Measurements from ENCODE around the gene SUGP1. TPM values are rescaled to one million over a fixed set of nuclear protein-coding genes. Genes with fewer than 3 reads are reported as not detected.

SUGP1 gene
- total and polyA plus RNA-seq, 2 of the 13 experiments (the other 11 are each of a cell fraction or from before 2014, with no cell fraction given) = 21.6 to 25.9 TPM

- TF ChIP-seq DBP (CRISPR knock-in tag; IDR thresholded peaks at IDR 0.05; ENCODE audit: not compliant biosample characterization) (no peak), RFX1 (IDR thresholded peaks at IDR 0.05) (no peak), ELF3 (CRISPR knock-in tag; IDR thresholded peaks at IDR 0.05) (peak; percentile 87), ZNF609 (CRISPR knock-in tag; IDR thresholded peaks at IDR 0.05; ENCODE audit: borderline replicate concordance) (no peak; the same call in 1 of the 2 replicates), ZNF605 (CRISPR knock-in tag; IDR thresholded peaks at IDR 0.05) (peak; percentile 64; the same call in 1 of the 2 replicates), HDAC6 (IDR thresholded peaks at IDR 0.05; ENCODE audit: low read depth, low read length) (no peak), ZNF337 (CRISPR knock-in tag; IDR thresholded peaks at IDR 0.05; ENCODE audit: borderline replicate concordance, low read depth) (0 out of 2 replicates have a peak, but pooled peaks have one; percentile 33), KDM5A (IDR thresholded peaks at IDR 0.05; ENCODE audit: borderline replicate concordance, low read length) (no peak), SYNCRIP (IDR thresholded peaks at IDR 0.05; ENCODE audit: insufficient read depth, low read depth, low read length) (no peak), ZKSCAN8 (CRISPR knock-in tag; IDR thresholded peaks at IDR 0.05; ENCODE audit: borderline replicate concordance) (no peak; the same call in 1 of the 2 replicates), ZNF547 (CRISPR knock-in tag; IDR thresholded peaks at IDR 0.05) (peak; percentile 55; the same call in 1 of the 2 replicates), EZH2 (conservative IDR thresholded peaks at IDR 0.05; ENCODE audit: low read depth, low read length) (no peak), U2AF1 (optimal IDR thresholded peaks at IDR 0.05; ENCODE audit: low read depth, low read length) (peak; percentile 60), GPN1 (CRISPR knock-in tag; IDR thresholded peaks at IDR 0.05; ENCODE audit: borderline replicate concordance) (no peak), ELK4 (CRISPR knock-in tag; IDR thresholded peaks at IDR 0.05; ENCODE audit: borderline replicate concordance) (no peak), HMG20B (CRISPR knock-in tag; conservative IDR thresholded peaks at IDR 0.05) (peak; percentile 56; the same call in 1 of the 2 replicates), ZNF326 (CRISPR knock-in tag; IDR thresholded peaks at IDR 0.05; ENCODE audit: borderline replicate concordance) (no peak), ATF7 (IDR thresholded peaks at IDR 0.05) (no peak), ATF7 (CRISPR knock-in tag; IDR thresholded peaks at IDR 0.05) (no peak), UBTF (CRISPR knock-in tag; IDR thresholded peaks at IDR 0.05) (peak; percentile 52)
Measured at GRCh38 chr19:19366434-19367396, 46.4 kb upstream of the SUGP1 start (continued).
